ENCODE measurements around the gene SLC12A5.
"Not testable (repeated sequence)": the region's sequence is repeated elsewhere in the genome, so short reads cannot be mapped to it uniquely, and the experiment has no call there.

SLC12A5 gene

GRCh38 chr20:46077642-46078305 lies 48.8 kb downstream of the SLC12A5 start:
- no peak for DNase-seq (ENCODE audit: low read depth, low spot score)

- DNase-seq (ENCODE audit: low read depth, low spot score) = no peak
These were observed 49.9 kb downstream of the SLC12A5 start for GRCh38 chr20:46078954-46079353.

DNA sequence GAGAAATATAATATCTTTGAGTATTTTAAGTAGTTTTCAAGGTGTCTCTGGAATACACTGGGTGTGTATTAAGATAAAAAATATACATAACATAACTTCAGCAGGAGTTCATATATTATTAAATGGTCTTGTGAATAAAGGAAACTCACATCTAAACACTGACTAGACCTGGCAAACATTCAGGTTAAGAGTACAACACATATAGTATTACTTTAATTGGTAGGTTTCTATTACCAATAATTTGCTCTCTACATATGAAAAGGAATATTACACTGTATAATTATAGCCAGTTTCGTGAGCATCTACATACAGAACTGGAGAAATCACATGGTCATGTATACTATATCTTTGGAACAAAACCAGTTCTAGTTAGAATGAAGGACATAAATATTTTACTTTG lies 52.1 kb downstream of the SLC12A5 start:
- no peak for DNase-seq (ENCODE audit: low read depth, low spot score)

DNA sequence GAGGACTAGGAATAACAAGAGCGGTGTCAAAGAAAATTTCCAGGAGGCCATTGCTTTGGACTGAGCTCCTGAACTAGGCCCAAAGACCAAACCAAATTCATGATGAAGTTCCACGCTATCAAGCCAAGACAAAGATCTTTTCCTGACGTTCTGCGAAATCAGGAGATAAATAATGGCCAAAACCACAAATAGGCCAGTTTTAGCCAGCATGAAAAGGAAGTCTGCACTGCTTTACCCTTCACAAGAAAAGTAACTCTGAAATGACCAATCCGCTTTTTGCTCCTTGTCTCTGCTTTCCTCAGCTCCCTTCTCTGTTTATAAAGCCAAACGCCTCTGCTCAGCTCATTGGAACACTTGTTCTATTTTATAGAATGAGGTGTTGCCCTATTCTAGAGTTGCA lies 54.1 kb downstream of the SLC12A5 start:
- no peak for DNase-seq (ENCODE audit: low read depth, low spot score)

- DNase-seq (ENCODE audit: low read depth, low spot score) = no peak
These were observed 54.6 kb downstream of the SLC12A5 start for GRCh38 chr20:46083531-46084061.

GRCh38 chr20:46084805-46085178 lies 55.8 kb downstream of the SLC12A5 start:
- no peak for DNase-seq (ENCODE audit: low read depth, low spot score)

GRCh38 chr20:46085179-46085851 lies 56.3 kb downstream of the SLC12A5 start:
- DNase-seq (ENCODE audit: low read depth, low spot score) = no peak

DNA sequence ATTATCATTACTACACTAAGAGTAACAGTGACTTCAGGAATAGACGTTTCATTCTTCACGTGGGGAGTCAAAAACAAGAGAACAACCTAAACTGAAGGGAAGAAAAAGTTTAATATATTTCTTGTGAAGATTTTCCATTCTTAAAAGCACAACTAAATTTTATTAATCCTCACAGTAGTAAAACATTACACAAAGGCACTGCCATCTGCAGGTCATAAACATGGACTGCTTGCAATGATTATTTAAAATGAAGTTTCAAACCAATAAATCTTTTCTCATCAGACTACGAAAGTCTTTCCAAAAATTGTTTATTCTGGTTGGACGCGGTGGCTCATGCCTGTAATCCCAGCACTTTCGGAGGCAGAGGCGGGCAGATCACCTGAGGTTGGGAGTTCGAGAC lies 58.1 kb downstream of the SLC12A5 start:
- no peak for DNase-seq (ENCODE audit: low read depth, low spot score)

DNA sequence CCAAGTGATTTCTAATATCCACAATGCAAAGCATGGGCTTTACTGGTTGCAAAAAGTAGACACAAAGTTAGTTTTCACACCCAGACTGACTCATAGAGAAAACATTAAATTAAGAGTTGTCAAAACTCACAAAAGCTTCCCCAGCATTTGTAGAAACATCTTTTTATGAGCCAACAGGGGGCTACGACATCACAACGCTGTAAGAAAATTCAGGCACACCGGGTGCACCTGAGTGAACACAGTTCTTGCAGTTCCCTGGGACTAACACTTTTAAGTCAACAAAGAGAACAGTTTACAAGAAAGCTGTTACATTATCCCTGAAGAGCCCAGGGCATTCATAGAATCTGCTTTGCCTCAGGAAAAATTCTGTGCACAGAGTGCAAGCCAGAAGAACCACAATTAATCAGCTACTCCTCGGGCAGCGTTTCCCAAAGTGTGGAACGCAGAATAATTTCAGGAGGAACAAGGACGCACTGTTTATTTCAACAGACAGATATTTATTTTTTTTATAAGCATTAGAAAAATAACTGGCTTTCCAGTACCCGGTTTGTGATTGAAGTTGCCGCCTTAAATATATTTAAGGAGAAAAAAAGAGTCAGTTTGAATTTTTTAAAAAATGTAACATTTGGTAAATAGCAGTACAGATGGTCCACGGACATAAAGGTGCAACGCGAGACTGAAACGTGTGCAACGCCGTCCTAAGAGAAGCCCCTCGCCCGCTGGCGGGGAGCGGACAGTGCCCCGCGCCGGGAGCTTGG lies 59.6 kb downstream of the SLC12A5 start:
- no peak for DNase-seq (ENCODE audit: low read depth, low spot score)

- peak; percentile 16 for DNase-seq (ENCODE audit: low read depth, low spot score)
These were observed 60.1 kb downstream of the SLC12A5 start for GRCh38 chr20:46089167-46089416.

DNA sequence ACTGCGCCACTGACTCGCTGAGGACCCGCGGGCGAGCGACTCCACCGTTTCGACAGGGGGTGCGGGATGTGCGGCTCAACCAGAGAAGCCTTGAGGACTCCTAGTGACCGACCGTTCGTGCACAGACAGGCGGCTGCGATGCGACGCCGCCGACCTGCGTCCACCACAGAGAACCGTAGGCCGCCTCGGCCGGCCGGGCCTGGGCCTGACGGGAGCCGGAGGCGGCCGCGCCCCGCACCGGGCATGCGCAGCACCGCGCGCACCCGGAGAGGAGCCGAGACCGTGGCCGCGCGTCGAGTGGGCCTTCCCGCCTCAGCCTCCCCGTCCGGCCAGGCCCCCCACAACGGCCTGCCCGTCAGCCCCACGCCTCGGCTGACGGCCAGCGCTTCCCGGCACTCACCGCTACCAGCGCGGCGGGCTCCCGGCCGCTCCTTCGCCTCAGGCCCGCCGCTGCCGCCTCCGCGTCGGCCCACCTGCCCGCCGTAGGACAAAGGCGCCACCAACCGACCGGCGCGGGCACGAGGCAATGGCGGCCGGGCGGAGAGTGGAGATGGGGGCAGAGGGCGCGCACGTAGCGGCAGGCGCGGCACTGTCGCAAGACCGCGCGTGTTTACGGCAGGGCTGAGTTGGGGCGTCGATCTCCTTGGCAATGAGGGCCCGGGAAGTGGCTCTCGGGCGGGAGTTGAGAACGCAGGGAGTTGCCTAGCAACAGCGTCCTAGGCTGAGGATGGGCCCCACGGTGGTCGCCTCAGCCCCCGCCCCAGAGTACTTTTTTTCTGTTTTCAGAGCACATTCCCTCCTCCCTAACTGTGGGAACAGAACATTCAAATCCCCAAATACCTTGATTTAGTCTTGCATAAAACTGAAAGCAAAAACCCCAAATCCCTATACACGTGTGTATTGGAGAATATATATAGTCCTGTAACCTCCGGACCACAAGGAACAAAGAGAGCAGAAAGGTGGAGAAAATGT lies 60.7 kb downstream of the SLC12A5 start, which contains the start of gene NCOA5:
TSS of gene NCOA5 (minus strand) at position 546 of the 972 bp plus-strand sequence. CDS start 10,538 bp downstream, outside the sequence.
- peak; percentile 89 for DNase-seq (ENCODE audit: low read depth, low spot score)

- DNase-seq (ENCODE audit: low read depth, low spot score) = not testable (repeated sequence)
These were observed 62.9 kb downstream of the SLC12A5 start for GRCh38 chr20:46091622-46092535.

GRCh38 chr20:46093531-46093930 lies 64.5 kb downstream of the SLC12A5 start:
- no peak for DNase-seq (ENCODE audit: low read depth, low spot score)

DNA sequence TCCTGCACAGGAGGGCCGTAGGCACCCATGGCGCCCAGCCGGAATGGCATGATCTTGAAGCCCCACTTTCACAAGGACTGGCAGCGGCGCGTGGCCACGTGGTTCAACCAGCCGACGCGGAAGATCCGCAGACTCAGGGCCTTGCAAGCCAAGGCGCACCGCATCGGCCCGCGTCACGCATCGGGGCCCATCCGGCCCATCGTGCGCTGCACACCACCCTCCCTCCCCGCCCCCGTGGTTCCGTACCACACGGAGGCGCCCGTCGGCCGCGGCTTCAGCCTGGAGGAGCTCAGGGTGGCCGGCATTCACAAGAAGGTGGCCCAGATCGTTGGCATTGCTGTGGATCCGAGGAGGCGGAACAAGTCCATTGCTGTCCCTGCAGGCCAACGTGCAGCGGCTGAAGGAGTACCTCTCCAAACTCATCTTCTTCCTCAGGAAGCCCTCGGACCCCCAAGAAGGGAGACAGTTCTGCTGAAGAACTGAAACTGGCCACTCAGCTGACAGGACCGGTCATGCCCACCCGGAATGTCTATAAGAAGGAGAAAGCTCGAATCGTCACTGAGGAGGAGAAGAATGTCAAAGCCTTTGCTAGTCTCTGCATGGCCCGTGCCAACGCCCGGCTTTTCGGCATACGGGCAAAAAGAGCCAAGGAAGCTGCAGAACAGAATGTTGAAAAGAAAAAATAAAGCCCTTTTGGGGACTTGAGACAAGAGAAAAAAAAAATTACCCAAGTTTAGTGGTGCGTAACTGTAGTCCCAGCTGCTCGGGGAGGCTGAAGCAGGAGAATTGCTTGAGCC lies 70.7 kb downstream of the SLC12A5 start:
- no peak for DNase-seq (ENCODE audit: low read depth, low spot score)

DNA sequence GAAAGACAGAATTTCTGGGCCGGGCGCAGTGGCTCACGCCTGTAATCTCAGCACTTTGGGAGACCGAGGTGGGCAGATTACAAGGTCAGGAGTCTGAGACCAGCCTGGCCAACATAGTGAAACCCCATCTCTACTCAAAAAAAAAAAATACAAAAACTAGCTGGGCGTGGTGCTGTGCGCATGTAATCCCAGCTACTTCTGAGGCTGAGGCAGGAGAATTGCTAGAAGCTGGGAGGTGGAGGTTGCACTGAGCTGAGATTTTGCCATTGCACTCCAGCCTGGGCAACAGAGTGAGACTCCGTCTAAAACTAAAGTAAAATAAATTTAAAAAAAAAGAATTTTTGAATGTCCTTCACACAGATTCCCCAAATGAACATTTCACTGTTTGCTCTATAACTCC lies 71.4 kb downstream of the SLC12A5 start:
- DNase-seq (ENCODE audit: low read depth, low spot score) = not testable (repeated sequence)

- DNase-seq (ENCODE audit: low read depth, low spot score) = no peak
These were observed 72.0 kb downstream of the SLC12A5 start for GRCh38 chr20:46100988-46101387.

GRCh38 chr20:46101957-46102356 lies 72.9 kb downstream of the SLC12A5 start:
- DNase-seq (ENCODE audit: low read depth, low spot score) = no peak

DNA sequence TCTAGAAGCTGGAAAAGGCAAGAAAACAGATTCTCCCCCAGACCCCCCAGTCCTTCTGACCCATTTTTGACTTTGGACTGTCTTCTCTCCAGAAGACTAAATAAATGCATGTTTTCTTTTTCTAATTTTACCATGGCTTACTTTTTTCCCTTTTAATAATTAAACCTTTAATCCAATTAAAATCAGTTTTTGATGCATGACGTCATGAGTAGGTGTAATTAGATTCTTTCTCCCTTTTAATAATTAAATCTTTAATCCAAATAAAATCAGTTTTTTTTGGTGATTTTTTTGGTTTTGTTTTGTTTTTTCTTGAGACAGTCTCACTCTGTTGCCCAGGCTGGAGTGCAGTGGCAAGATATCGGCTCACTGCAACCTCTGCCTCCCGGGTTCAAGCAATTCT lies 73.9 kb downstream of the SLC12A5 start:
- no peak for DNase-seq (ENCODE audit: low read depth, low spot score)

DNA sequence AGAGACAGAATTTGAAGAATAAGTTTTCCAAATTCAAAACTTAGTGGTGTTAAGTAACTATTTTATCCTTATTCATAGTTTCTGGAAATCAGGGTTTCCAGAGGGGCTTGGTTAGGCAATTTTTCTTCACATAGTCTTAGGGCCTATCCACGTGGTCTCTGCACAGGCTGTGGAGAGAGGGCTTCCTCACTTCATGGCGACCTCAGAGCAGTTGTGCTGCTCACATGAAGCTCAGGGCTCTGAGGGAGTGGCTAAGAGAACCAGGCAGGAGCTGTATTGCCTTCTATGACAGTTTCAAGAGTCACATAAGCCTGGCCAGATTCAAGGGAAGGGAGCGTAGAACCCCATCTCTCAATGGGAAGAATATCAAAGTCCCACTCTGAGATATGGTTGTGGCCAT lies 75.2 kb downstream of the SLC12A5 start:
- DNase-seq (ENCODE audit: low read depth, low spot score) = no peak

DNA sequence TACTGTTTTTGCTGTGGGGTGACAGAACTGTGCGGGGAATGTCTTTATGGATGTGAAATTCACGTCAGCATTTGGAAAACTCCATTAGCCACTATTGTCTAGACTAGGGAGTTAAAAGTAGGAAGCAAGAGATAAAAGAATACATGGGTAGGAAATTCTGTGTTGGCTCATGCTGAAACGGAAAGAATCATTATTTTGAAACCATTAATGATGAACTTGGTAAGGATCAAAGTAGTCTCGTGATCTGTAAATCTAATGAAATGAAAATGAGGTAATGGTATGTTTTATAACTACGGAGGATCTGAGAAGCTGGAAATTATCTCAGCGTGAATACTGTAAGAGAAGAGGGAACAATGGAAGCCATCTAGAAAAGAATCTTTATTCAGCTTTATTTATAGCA lies 78.0 kb downstream of the SLC12A5 start:
- DNase-seq (ENCODE audit: low read depth, low spot score) = no peak
